WTC11 (cell line): ENCODE results near the gene UNC5A. TPM values are rescaled to one million over a fixed set of nuclear protein-coding genes. Genes with fewer than 3 reads are reported as not detected.
A peak's percentile ranks its signal among the peaks of the same experiment; 100 is the strongest.

Experiments
- ATAC-seq: fragments of 200-7000 bp; cut with Tn5 transposase; 2 replicates; pipeline ENCODE4 v1.10.0; 2021; ENCODE audit warnings: mild to moderate bottlenecking, moderate library complexity
- CTCF ChIA-PET: fragments of 300-600 bp; sonication (Branson Sonifier 250); formaldehyde crosslinking; loops from one replicate; lab custom pipeline; 2021; ENCODE audit warnings: antibody characterized with exemption; lab: Charles Lee
- POLR2A ChIA-PET: fragments of 350-600 bp; sonication (Branson Sonifier 250); formaldehyde crosslinking; loops from one replicate; lab custom pipeline; 2021; ENCODE audit warnings: antibody characterized with exemption; lab: Charles Lee
- DNase-seq: peaks from one replicate; pipeline ENCODE4 v3.0.0; 2021; ENCODE audit warnings: low spot score
- H3K27ac Mint-ChIP-seq: 2 replicates; pipeline ENCODE4 v1.8.0; 2021; ENCODE audit warnings: mixed read lengths
- H3K27me3 Mint-ChIP-seq: 2 replicates; pipeline ENCODE4 v1.8.0; 2021; ENCODE audit warnings: low read depth, mild to moderate bottlenecking, moderate library complexity, mixed read lengths
- H3K36me3 Mint-ChIP-seq: 2 replicates; pipeline ENCODE4 v1.8.0; 2021; ENCODE audit warnings: mixed read lengths
- H3K4me1 Mint-ChIP-seq: 2 replicates; pipeline ENCODE4 v1.8.0; 2022; ENCODE audit warnings: mixed read lengths
- H3K4me3 Mint-ChIP-seq: 2 replicates; pipeline ENCODE4 v1.8.0; 2021; ENCODE audit warnings: mild to moderate bottlenecking, moderate library complexity, mixed read lengths
- H3K9me3 Mint-ChIP-seq: 2 replicates; pipeline ENCODE4 v1.8.0; 2021; ENCODE audit warnings: mixed read lengths
- AR ChIP-seq: fragments of 250-450 bp; sonication (Bioruptor Pico); IDR thresholded peaks from 2 replicates; pipeline ENCODE4 v1.9.0; 2021; ENCODE audit warnings: mild to moderate bottlenecking
- CBFB ChIP-seq: sonication (generic); formaldehyde crosslinking; IDR thresholded peaks from 2 replicates; pipeline ENCODE4 v1.8.1; 2022; ENCODE audit warnings: mild to moderate bottlenecking, low read depth, missing genetic modification reagents
- CTCF ChIP-seq: fragments of 200-600 bp; IDR thresholded peaks from 2 replicates; pipeline ENCODE4 v1.8.0; 2022; ENCODE audit warnings: antibody characterized with exemption
- ELF4 ChIP-seq: sonication (generic); formaldehyde crosslinking; IDR thresholded peaks from 2 replicates; pipeline ENCODE4 v1.8.1; 2022; ENCODE audit warnings: low read depth, mild to moderate bottlenecking, moderate library complexity, missing genetic modification reagents
- ERG ChIP-seq: fragments of 250-450 bp; sonication (Bioruptor Pico); IDR thresholded peaks from 2 replicates; pipeline ENCODE4 v1.8.0; 2021; ENCODE audit warnings: mild to moderate bottlenecking
- IRF1 ChIP-seq: sonication (generic); formaldehyde crosslinking; IDR thresholded peaks from 2 replicates; pipeline ENCODE4 v1.8.0; 2023; ENCODE audit warnings: missing genetic modification reagents
- MAX ChIP-seq: sonication (generic); formaldehyde crosslinking; IDR thresholded peaks from 2 replicates; pipeline ENCODE4 v1.8.0; 2022; ENCODE audit warnings: mild to moderate bottlenecking, missing genetic modification reagents
- MLX ChIP-seq: sonication (generic); formaldehyde crosslinking; IDR thresholded peaks from 2 replicates; pipeline ENCODE4 v1.8.1; 2023; ENCODE audit warnings: mild to moderate bottlenecking, missing genetic modification reagents, moderate library complexity
- MYBL2 ChIP-seq: sonication (generic); formaldehyde crosslinking; IDR thresholded peaks from 2 replicates; pipeline ENCODE4 v1.8.1; 2023; ENCODE audit warnings: mild to moderate bottlenecking, moderate library complexity, missing genetic modification reagents
- NFYB ChIP-seq: sonication (generic); formaldehyde crosslinking; conservative IDR thresholded peaks from 2 replicates; pipeline ENCODE4 v1.8.0; 2022; ENCODE audit warnings: low read depth, missing genetic modification reagents
- OVOL2 ChIP-seq: fragments of 250-450 bp; sonication (Bioruptor Pico); IDR thresholded peaks from 2 replicates; pipeline ENCODE4 v1.9.0; 2021; ENCODE audit warnings: mild to moderate bottlenecking, borderline replicate concordance
- SMAD4 ChIP-seq: sonication (generic); formaldehyde crosslinking; IDR thresholded peaks from 2 replicates; pipeline ENCODE4 v1.8.0; 2022; ENCODE audit warnings: mild to moderate bottlenecking, missing genetic modification reagents
- SOX15 ChIP-seq: fragments of 250-450 bp; sonication (Bioruptor Pico); IDR thresholded peaks from 2 replicates; pipeline ENCODE4 v1.9.0; 2021; ENCODE audit warnings: mild to moderate bottlenecking
- ZBTB21 ChIP-seq: sonication (generic); formaldehyde crosslinking; IDR thresholded peaks from 2 replicates; pipeline ENCODE4 v1.8.1; 2023; ENCODE audit warnings: mild to moderate bottlenecking, missing genetic modification reagents, borderline replicate concordance
- ZMAT4 ChIP-seq: fragments of 250-450 bp; sonication (Bioruptor Pico); IDR thresholded peaks from 2 replicates; pipeline ENCODE4 v1.9.0; 2021; ENCODE audit warnings: mild to moderate bottlenecking
- ZNF138 ChIP-seq: sonication (generic); formaldehyde crosslinking; conservative IDR thresholded peaks from 2 replicates; pipeline ENCODE4 v1.8.1; 2022; ENCODE audit warnings: mild to moderate bottlenecking, moderate library complexity, missing genetic modification reagents
- ZNF232 ChIP-seq: sonication (generic); formaldehyde crosslinking; IDR thresholded peaks from 2 replicates; pipeline ENCODE4 v1.8.0; 2022; ENCODE audit warnings: mild to moderate bottlenecking, missing genetic modification reagents
- total RNA-seq: library from RNA; stranded (reverse); gene quantifications from 3 replicates; pipeline ENCODE4 v1.2.3, GENCODE V29; 2021

The UNC5A gene
- total RNA-seq, 1 experiment from 2014 or later: 10.2 TPM

GRCh38 chr5:176868731-176869130 is 58.4 kb downstream of the UNC5A start:
- ATAC-seq (no peak), DNase-seq (no peak)
- Mint-ChIP-seq H3K4me1 (peaks cover 23% of the 10 kb centered on the region), H3K27ac (peak overlapping the region; percentile 51; the same call in 1 of the 2 replicates), H3K27me3 (no peaks in the 10 kb centered on the region; the same call in 1 of the 2 replicates), H3K9me3 (no peaks in the 10 kb centered on the region), H3K36me3 (no peaks in the 10 kb centered on the region), H3K4me3 (no peak overlapping the region)
- ChIA-PET CTCF (no interaction called here), POLR2A (no interaction called here)
- TF ChIP-seq ZNF138 (no peak), ERG (CRISPR knock-in tag) (no peak), ZNF232 (CRISPR knock-in tag) (no peak), SOX15 (CRISPR knock-in tag) (no peak), MYBL2 (CRISPR knock-in tag) (no peak), MLX (CRISPR knock-in tag) (no peak), ELF4 (no peak), NFYB (CRISPR knock-in tag) (no peak), SMAD4 (CRISPR knock-in tag) (no peak), MAX (CRISPR knock-in tag) (no peak), ZMAT4 (CRISPR knock-in tag) (no peak), OVOL2 (CRISPR knock-in tag) (no peak), ZBTB21 (no peak), IRF1 (no peak), CBFB (CRISPR knock-in tag) (no peak)

GRCh38 chr5:176869501-176870109 is 59.2 kb downstream of the UNC5A start:
- DNase-seq: no peak
- no peaks in the 10 kb centered on the region for H3K36me3 Mint-ChIP-seq
- H3K4me1 Mint-ChIP-seq: peaks cover 19% of the 10 kb centered on the region
- peak overlapping the region; percentile 76; the same call in 1 of the 2 replicates for H3K27ac Mint-ChIP-seq
- ChIA-PET CTCF (interaction anchor here (0.6 to 1.9 kb wide), 12 partner anchors 10 to 217 kb away, joined by 3 to 12 read pairs (median 4); partner anchors contain the start of gene FGFR4), POLR2A (no interaction called here)
- no peak overlapping the region for H3K4me3 Mint-ChIP-seq
- TF ChIP-seq AR (CRISPR knock-in tag) (no peak), CTCF (no peak), ZNF232 (CRISPR knock-in tag) (no peak)
- H3K27me3 Mint-ChIP-seq: no peaks in the 10 kb centered on the region; the same call in 1 of the 2 replicates
- peak; percentile 7; the same call in 1 of the 2 replicates for ATAC-seq
- H3K9me3 Mint-ChIP-seq: no peaks in the 10 kb centered on the region
